T-cell (primary cell): ENCODE measurements around the gene PLIN5. TPM values are rescaled to one million over a fixed set of nuclear protein-coding genes. Genes with fewer than 3 reads are reported as not detected.

Source experiments
- ATAC-seq, 4 experiments: fragments of 200-7000 bp in 3 of 4; fragments of 150-1000 bp in 1 of 4; cut with Tn5 transposase; replicated peaks in 1 of 4; 1 replicate in 3 of 4; 2 replicates in 1 of 4; pipeline ENCODE4 v1.10.0; 2021; ENCODE audit warnings: moderate library complexity in 3 of 4, mild to moderate bottlenecking in 2 of 4, moderate number of reproducible peaks in 1 of 4
- CTCF ChIA-PET, 2 donors: fragments of 300-600 bp; sonication (Branson Sonifier 250); formaldehyde crosslinking; loops; one replicate each; lab custom pipeline; 2022; ENCODE audit warnings: antibody characterized with exemption in 2 of 2; lab: Charles Lee
- POLR2A ChIA-PET, 2 donors: fragments of 300-600 bp; sonication (Branson Sonifier 250); formaldehyde crosslinking; loops; one replicate each; lab custom pipeline; 2022; ENCODE audit warnings: antibody characterized with exemption in 2 of 2; lab: Charles Lee
- DNase-seq, 35 experiments: peaks; one replicate each; pipeline versions ENCODE4 v3.0.0 to v3.0.0-alpha.2; 2013 to 2023
- H3K27ac ChIP-seq: one replicate; pipeline ENCODE4 v1.5.1; 2013; ENCODE audit warnings: low read length
- H3K27me3 ChIP-seq, 2 experiments: replicated peaks in 1 of 2; 1 replicate in 1 of 2; 2 replicates in 1 of 2; pipeline versions ENCODE4 v1.6.1 to v1.7.0; 2013; ENCODE audit warnings: low read length in 1 of 2, mixed read lengths in 1 of 2; ENCODE audit not compliant: control insufficient read depth in 2 of 2, insufficient read depth in 2 of 2; ENCODE audit errors: extremely low read depth in 1 of 2
- H3K36me3 ChIP-seq, 2 donors: 1 replicate in 1 of 2; 2 replicates in 1 of 2; pipeline versions ENCODE4 v1.6.1 to v1.7.0; 2013; ENCODE audit warnings: low read length in 1 of 2; ENCODE audit not compliant: control insufficient read depth in 2 of 2, insufficient read depth in 1 of 2; ENCODE audit errors: extremely low read depth in 1 of 2
- H3K4me1 ChIP-seq, 2 experiments: 1 replicate in 1 of 2; 2 replicates in 1 of 2; pipeline versions ENCODE4 v1.6.1 to v1.7.0; 2013; ENCODE audit warnings: low read length in 2 of 2, mixed read lengths in 1 of 2; ENCODE audit not compliant: insufficient read depth in 2 of 2, control insufficient read depth in 1 of 2; ENCODE audit errors: extremely low read depth in 1 of 2
- H3K4me3 ChIP-seq, 2 donors: 1 replicate in 1 of 2; 2 replicates in 1 of 2; pipeline versions ENCODE4 v1.5.1 to v1.7.0; 2013; ENCODE audit warnings: mild to moderate bottlenecking in 2 of 2, low read length in 1 of 2, moderate library complexity in 1 of 2; ENCODE audit not compliant: control insufficient read depth in 1 of 2; ENCODE audit errors: extremely low read depth in 1 of 2
- H3K9me3 ChIP-seq: 2 replicates; pipeline ENCODE4 v1.7.0; 2013
- H3K27ac Mint-ChIP-seq, 2 donors: one replicate each; pipeline ENCODE4 v1.8.0; 2020 to 2021; ENCODE audit warnings: mild to moderate bottlenecking in 2 of 2, mixed read lengths in 2 of 2
- H3K27me3 Mint-ChIP-seq, 2 donors: one replicate each; pipeline ENCODE4 v1.8.0; 2021 to 2022; ENCODE audit warnings: mixed read lengths in 2 of 2
- H3K36me3 Mint-ChIP-seq: one replicate; pipeline ENCODE4 v1.8.0; 2021; ENCODE audit warnings: mixed read lengths
- H3K4me1 Mint-ChIP-seq, 3 donors: one replicate each; pipeline ENCODE4 v1.8.0; 2020 to 2022; ENCODE audit warnings: mixed read lengths in 3 of 3, mild to moderate bottlenecking in 1 of 3
- H3K4me3 Mint-ChIP-seq, 3 donors: one replicate each; pipeline ENCODE4 v1.8.0; 2020 to 2022; ENCODE audit warnings: mild to moderate bottlenecking in 3 of 3, mixed read lengths in 3 of 3, moderate library complexity in 3 of 3
- H3K9me3 Mint-ChIP-seq, 3 donors: one replicate each; pipeline ENCODE4 v1.8.0; 2020 to 2022; ENCODE audit warnings: mixed read lengths in 3 of 3
- WGBS: methylation state at CpG from one replicate; pipeline ENCODE4 v1.1.5; 2013; ENCODE audit warnings: missing lambda C conversion rate; ENCODE audit not compliant: insufficient coverage; 5-methylcytosine and 5-hydroxymethylcytosine counted together
- total RNA-seq, 35 experiments: library from RNA in 6 of 35; stranded (reverse) in 6 of 35; fragments of 120-200 nt in 1 of 35; gene quantifications; one replicate each; pipeline versions ENCODE4 v1.2.1 to v1.2.4 and lab custom pipeline; 2013 to 2026

PLIN5 gene
- total RNA-seq, 5 donors from 2014 or later (not counting 1 experiment from before 2014, with no cell fraction given) = 0.14 to 2.3 (median 0.99) TPM

DNA sequence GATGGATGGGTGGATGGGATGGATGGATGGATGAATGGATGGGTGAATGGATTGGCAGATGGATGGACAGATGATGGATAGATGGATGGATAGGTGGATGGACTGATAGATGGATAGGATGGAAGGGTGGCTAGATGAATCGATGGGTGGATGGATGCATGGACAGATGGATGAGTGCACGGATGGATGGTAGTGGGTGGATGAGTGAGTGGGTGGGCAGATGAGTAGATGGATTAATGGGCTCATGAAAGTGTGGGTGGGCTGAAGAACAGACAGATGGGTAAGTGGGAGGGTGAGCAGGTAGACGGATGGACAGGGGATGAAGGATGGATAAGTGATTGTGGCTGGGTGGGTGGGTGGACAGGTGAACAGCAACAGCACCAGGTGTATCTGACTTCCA lies 18.8 kb upstream of the PLIN5 start:
- H3K4me1 Mint-ChIP-seq = no peaks in the 10 kb centered on the region

DNA sequence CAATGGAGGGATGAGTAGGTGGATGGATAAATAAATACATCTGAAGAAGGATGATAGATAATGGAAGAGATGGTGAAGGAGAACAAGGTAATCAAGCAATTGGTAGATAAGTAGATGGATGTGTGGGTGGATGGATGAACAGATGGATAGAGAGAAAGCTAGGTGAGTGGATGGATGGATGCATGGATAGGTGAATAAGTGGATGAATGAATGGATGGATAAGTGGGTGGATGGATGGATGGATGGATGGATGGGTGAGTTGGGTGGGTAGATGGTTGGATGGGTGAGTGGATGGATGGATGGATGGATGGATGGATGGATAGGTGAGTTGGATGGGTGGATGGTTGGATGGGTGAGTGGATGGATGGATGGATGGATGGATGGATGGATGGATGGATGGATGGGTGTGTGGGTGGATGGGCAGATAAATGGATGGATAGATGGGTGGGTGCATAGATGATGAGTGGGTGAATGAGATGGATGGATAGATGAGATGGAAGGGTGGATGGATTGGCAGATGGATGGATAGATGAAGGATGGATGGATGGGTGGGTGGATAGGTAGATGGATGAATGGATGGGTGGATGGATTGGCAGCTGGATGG lies 18.2 kb upstream of the PLIN5 start:
- H3K4me3 Mint-ChIP-seq = no peak overlapping the region
- no peak overlapping the region for H3K4me3 ChIP-seq
- ATAC-seq = no peak
- peaks cover 0 to 8% (median 0%) of the 10 kb centered on the region in 3 donors for H3K9me3 Mint-ChIP-seq
- POLR2A ChIA-PET = no interaction called here
- H3K27ac ChIP-seq = no peak overlapping the region
- peaks cover 18 to 22% of the 10 kb centered on the region in 2 donors for H3K27me3 Mint-ChIP-seq
- H3K4me1 Mint-ChIP-seq = no peaks in the 10 kb centered on the region
- peaks cover 0 to 42% of the 10 kb centered on the region in 2 experiments for H3K27me3 ChIP-seq
- no peak overlapping the region for H3K27ac Mint-ChIP-seq
- peaks cover 0 to 3% of the 10 kb centered on the region in 2 experiments for H3K4me1 ChIP-seq
- CTCF ChIA-PET = no interaction called here
- no peaks in the 10 kb centered on the region for H3K36me3 Mint-ChIP-seq
- no peaks in the 10 kb centered on the region for H3K9me3 ChIP-seq
- H3K36me3 ChIP-seq = no peaks in the 10 kb centered on the region
- no peak for DNase-seq

More for the DNA sequence above, 18.8 kb upstream of the PLIN5 start:
- no peak overlapping the region for H3K27ac ChIP-seq
- ChIA-PET CTCF (no interaction called here), POLR2A (no interaction called here)
- Mint-ChIP-seq H3K27ac (no peak overlapping the region), H3K27me3 (peaks cover 18 to 22% of the 10 kb centered on the region in 2 donors), H3K4me3 (no peak overlapping the region), H3K9me3 (peaks cover 0 to 8% (median 0%) of the 10 kb centered on the region in 3 donors), H3K36me3 (no peaks in the 10 kb centered on the region)
- ATAC-seq (no peak), DNase-seq (no peak)
- no peaks in the 10 kb centered on the region for H3K36me3 ChIP-seq
- no peak overlapping the region for H3K4me3 ChIP-seq
- H3K4me1 ChIP-seq = peaks cover 0 to 4% of the 10 kb centered on the region in 2 experiments
- peaks cover 0 to 42% of the 10 kb centered on the region in 2 experiments for H3K27me3 ChIP-seq
- WGBS = 83% methylated on average over 3 of the region's 3 CpGs
- H3K9me3 ChIP-seq = no peaks in the 10 kb centered on the region

DNA sequence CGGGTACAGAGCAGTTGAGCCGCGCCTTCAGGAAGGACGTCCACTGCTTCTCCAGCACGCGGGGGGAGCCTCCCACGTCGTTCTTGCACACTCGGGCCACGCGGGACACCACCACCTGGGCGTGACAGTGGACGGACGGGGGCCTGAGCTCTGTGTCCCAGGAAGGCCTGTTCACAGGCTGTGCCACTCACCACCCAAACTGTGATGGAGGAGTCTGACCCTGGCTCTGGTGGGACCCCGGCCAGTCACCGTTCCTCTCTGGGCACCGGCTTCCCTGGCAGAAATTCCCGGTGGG lies 17.4 kb upstream of the PLIN5 start:
- 94% methylated on average over 5 of the region's 18 CpGs for WGBS
- Histone ChIP-seq H3K27ac (no peak overlapping the region), H3K36me3 (no peaks in the 10 kb centered on the region), H3K4me1 (no peaks in the 10 kb centered on the region), H3K4me3 (no peak overlapping the region), H3K9me3 (no peaks in the 10 kb centered on the region), H3K27me3 (peaks cover 0 to 42% of the 10 kb centered on the region in 2 experiments)
- peaks cover 17 to 22% of the 10 kb centered on the region in 2 donors for H3K27me3 Mint-ChIP-seq
- CTCF ChIA-PET = no interaction called here
- no peak overlapping the region for H3K27ac Mint-ChIP-seq
- POLR2A ChIA-PET = no interaction called here
- no peaks in the 10 kb centered on the region for H3K36me3 Mint-ChIP-seq
- ATAC-seq (no peak), DNase-seq (no peak)
- no peaks in the 10 kb centered on the region for H3K4me1 Mint-ChIP-seq
- H3K4me3 Mint-ChIP-seq = no peak overlapping the region
- H3K9me3 Mint-ChIP-seq = peaks cover 0 to 8% (median 0%) of the 10 kb centered on the region in 3 donors

DNA sequence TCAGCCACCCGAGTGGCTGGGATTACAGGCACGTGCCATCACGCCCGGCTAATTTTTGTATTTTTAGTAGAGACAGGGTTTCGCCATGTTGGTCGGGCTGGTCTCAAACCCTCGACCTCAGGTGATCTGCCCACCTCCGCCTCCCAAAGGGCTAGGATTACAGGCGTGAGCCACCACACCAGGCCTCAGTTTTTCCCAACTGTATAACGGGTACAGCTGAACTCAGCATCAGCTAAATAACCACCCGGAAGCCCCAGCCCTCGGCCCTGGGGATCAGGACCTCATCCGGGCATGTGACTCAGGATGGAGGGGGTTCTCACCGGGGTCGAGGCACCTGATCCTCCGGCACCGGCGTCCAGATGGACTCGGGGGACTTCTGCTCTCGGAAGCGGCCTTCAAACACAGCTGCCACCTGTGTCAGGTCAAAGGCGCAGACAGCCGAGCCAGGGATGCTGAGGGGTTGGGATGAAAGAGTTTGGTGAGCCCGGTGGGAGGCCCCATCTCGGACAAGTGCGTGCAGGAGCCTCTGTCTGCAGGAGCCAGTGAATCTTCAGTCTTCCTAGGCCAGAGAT lies 15.5 kb upstream of the PLIN5 start:
- CTCF ChIA-PET = no interaction called here
- Mint-ChIP-seq H3K9me3 (peaks cover 0 to 8% (median 0%) of the 10 kb centered on the region in 3 donors), H3K4me1 (no peaks in the 10 kb centered on the region), H3K36me3 (no peaks in the 10 kb centered on the region), H3K4me3 (no peak overlapping the region), H3K27me3 (peaks cover 11 to 22% of the 10 kb centered on the region in 2 donors), H3K27ac (no peak overlapping the region)
- peaks cover 0 to 41% of the 10 kb centered on the region in 2 experiments for H3K27me3 ChIP-seq
- DNase-seq = no peak
- 89% methylated on average over 14 of the region's 26 CpGs for WGBS
- no peak overlapping the region for H3K4me3 ChIP-seq
- H3K27ac ChIP-seq = no peak overlapping the region
- no peak for ATAC-seq
- H3K9me3 ChIP-seq = no peaks in the 10 kb centered on the region
- POLR2A ChIA-PET = no interaction called here
- no peaks in the 10 kb centered on the region for H3K4me1 ChIP-seq
- H3K36me3 ChIP-seq = no peaks in the 10 kb centered on the region

DNA sequence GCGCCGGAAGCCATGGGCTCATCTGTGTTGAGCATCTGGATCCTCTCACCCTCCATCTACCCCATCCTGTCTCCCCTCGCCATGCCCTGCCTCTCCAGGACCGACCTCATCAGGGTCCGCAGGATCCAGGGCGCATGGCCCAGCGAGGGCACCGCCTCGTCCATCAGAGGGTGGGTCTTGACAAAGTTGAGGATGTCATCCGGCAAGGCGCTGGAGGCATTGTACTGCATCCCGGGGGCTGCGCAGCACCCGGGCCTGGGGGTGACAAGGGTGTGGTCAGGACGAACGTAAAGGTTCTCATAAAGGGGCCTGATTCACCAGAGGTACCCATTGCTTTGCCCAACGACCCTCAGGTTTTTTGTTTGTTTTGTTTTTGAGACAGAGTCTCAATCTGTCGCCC lies 15.0 kb upstream of the PLIN5 start:
- no peaks in the 10 kb centered on the region for H3K36me3 Mint-ChIP-seq
- ChIA-PET CTCF (no interaction called here), POLR2A (no interaction called here)
- H3K4me1 Mint-ChIP-seq = no peaks in the 10 kb centered on the region
- no peak overlapping the region for H3K27ac Mint-ChIP-seq
- Histone ChIP-seq H3K9me3 (no peaks in the 10 kb centered on the region), H3K36me3 (no peaks in the 10 kb centered on the region), H3K27ac (no peak overlapping the region), H3K4me3 (no peak overlapping the region), H3K4me1 (no peaks in the 10 kb centered on the region), H3K27me3 (peaks cover 0 to 40% of the 10 kb centered on the region in 2 experiments)
- WGBS = 83% methylated on average over 12 of the region's 18 CpGs
- peaks cover 0 to 8% (median 0%) of the 10 kb centered on the region in 3 donors for H3K9me3 Mint-ChIP-seq
- ATAC-seq = no peak
- H3K4me3 Mint-ChIP-seq = no peak overlapping the region
- no peak for DNase-seq
- H3K27me3 Mint-ChIP-seq = peaks cover 11 to 22% of the 10 kb centered on the region in 2 donors

DNA sequence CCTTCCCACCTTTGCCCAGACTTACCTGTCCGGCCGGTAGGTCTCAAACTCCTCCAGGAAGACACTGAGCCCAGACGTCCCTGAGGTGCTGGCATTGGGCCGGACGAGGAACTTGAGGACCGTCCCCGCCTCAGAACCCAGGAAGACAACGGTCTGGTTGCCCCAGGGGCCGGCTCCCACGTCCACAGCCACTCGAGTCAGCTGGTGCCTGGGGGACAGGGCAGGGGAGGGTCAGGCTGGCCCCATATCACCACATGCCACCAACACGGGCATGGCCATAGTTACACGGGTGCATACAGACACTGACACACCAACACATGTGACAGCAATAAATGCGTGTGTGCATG lies 13.2 kb upstream of the PLIN5 start:
- H3K9me3 Mint-ChIP-seq = peaks cover 0 to 5% (median 0%) of the 10 kb centered on the region in 3 donors
- Histone ChIP-seq H3K9me3 (no peaks in the 10 kb centered on the region), H3K36me3 (no peaks in the 10 kb centered on the region), H3K27me3 (peaks cover 0 to 40% of the 10 kb centered on the region in 2 experiments), H3K27ac (no peak overlapping the region), H3K4me3 (no peak overlapping the region), H3K4me1 (no peaks in the 10 kb centered on the region)
- no peak overlapping the region for H3K4me3 Mint-ChIP-seq
- WGBS = 83% methylated on average over 10 of the region's 14 CpGs
- POLR2A ChIA-PET = no interaction called here
- CTCF ChIA-PET = no interaction called here
- H3K27me3 Mint-ChIP-seq = peaks cover 10 to 18% of the 10 kb centered on the region in 2 donors
- DNase-seq = no peak
- H3K4me1 Mint-ChIP-seq = no peaks in the 10 kb centered on the region
- H3K27ac Mint-ChIP-seq = no peak overlapping the region
- no peak for ATAC-seq
- H3K36me3 Mint-ChIP-seq = no peaks in the 10 kb centered on the region
